GM18498 (cell line): ENCODE results near the gene MYO7B.
A peak's percentile ranks its signal among the peaks of the same experiment; 100 is the strongest.
"Not testable (repeated sequence)": the region's sequence is repeated elsewhere in the genome, so short reads cannot be mapped to it uniquely, and the experiment has no call there.

Experiments
- ATAC-seq: cut with Tn5 transposase; IDR thresholded peaks from one replicate; pipeline ENCODE4 v1.9.1; 2021; ENCODE audit warnings: mild to moderate bottlenecking, moderate library complexity; ENCODE audit not compliant: unreplicated experiment

The MYO7B gene

DNA sequence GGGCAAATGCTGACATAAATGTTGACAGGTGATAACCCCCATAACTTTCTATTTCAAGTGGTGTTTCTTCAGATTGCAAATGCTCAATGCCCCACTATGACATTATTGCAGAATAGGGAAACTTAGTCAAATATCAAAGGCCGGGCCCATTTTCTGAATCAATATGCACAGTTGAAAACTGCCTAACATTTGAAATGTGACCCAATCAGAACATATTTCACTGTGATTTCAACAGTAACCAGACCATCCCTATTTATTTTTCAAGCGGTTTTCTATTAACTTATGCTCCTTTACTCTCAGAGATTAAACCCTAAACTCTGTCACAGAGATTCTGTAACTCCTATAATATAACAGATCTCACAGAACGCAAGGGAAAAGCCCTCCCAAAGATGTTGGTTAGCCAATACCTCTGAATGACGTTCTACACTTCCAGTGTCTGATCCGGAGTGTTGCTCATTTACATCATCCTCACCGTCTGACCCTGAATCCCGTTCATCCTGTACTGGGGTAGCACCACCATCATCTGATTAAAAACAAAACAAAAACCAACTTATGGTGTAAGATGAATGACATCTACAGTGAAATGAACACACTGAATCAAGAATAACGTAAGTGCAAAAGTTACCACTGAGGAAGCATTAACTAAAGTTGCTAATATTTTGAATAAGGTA, 12.1 kb upstream of the MYO7B start:
- no peak for ATAC-seq

DNA sequence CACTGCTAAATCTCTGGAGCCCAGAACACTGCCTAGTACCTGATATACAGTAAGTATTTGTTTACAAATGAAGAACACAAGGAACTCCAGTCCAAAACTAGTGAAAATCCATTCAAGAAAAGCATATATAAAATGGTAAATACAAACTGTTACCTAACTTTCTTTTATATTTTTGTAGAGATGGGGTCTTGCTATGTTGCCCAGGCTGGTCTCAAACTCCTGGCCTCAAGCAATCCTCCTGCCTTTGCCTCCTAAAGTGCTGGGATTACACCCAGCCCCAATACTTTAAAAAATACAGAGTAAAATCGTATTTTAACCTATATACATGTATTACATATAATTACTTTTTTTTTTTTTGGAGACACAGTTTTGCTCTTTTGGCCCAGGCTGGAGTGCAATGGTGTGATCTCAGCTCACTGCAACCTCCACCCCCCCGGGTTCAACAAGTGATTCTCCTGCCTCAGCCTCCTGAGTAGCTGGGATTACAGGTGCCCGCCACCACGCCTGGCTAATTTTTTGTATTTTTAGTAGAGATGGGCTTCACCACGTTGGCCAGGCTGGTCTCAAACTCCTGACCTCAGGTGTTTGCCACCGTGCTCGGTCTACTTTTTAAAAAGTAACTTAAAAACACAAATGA, 11.2 kb upstream of the MYO7B start:
- ATAC-seq = not testable (repeated sequence)

DNA sequence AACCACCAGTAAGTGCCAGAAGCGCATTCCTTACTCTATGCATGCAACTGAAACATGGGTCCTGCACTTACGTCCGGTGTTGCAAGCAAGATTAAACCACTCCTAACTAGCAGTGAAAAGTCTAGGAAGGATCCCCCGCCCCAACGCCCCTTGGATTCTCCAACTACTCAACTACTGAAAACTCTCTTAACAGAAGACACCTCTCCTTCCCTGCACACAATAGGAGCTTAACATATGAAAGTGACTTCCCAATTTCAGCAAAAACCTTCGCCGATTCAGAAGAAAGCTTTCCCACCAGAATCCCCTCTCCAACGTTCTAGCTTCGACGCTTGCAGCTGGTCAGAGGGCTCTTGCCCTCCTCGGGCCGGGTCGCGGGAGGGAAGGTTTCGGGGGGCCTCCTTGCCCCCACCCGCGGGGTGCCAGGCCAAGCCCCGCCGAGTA, 9.8 kb upstream of the MYO7B start:
- no peak for ATAC-seq

DNA sequence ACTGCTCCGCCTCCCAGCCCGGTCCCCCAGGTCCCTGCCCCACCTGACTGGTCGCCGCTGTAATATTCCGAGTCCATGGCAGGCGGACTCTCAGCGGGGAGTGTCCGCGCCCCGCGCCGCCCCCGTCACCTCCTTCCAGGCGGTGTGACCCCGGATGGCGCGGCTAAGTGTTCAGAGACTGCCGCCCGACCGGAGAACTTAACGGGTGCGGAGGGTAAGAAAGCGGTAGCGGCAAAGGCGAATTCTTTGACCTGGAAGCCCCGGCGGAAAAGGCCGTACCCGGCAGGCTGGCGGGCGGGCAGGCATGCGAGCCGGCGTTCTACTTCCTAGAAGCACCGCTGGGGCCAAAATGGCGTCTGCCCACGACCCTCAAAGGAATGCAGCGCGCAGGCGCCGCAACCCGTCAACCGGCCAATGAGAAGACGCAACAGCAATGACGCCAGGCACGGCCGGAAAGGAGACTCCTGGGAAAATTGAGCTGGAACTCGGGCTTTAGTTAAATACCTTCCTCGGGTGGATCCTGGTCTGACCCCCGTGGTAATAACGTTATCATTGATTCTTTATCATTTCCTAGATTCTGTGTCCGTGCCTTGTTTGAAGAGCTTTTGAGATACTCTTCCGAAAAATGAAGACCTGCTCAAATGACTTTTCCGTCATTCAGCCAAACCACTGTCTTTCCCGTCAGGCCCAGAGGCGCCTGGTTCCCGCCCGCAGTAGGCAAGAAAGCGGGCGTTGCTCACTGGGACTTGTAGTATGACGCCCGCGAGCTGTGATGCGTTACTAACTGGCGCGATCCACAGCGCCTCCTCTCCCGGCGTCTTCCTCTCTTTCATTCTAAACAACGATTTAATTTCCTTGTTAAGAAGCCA, 9.1 kb upstream of the MYO7B start, which contains the start of gene IWS1:
Gene IWS1 (minus strand): TSS at position 358 of the 869 bp plus-strand sequence. CDS start 281 bp downstream, at position 77.
- ATAC-seq = peak; percentile 89

DNA sequence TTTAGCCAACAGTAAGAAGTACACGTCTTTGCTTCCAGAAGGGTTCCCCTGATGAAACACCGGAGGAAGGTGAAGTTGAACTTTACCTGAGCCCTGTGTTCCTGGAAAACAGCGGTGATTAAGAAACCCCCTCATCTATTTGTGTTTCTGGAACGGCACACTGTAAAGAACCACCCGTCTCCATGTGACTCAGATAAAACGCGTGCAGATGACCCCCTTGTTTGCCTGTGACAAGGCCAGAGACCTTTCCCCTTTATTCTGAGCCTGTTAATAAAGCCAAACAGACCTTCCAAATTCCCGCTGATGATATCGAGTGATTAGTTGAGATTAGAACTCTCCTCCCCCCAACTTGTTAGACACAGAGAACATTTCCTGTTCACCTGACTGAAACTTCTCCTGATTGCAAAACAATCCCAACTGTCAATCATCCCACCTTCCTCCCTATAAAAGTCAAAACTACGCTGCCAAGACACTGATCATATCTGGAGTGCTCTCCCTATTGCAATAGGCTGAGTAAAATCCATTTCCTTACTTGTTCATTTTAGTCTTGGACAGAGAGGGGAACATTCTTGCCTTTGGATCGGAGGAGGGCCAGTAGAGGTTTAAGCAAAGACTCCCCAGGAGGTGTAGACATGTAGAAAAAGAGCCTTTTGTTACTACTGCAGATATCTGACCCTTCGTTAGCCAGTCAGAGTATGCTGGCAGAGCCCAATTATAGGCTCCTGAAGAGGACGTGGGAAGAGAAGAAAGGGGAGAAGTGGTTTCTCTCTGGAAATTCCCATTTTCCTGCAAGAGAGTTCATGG, 8.3 kb upstream of the MYO7B start:
- peak; percentile 11 for ATAC-seq

DNA sequence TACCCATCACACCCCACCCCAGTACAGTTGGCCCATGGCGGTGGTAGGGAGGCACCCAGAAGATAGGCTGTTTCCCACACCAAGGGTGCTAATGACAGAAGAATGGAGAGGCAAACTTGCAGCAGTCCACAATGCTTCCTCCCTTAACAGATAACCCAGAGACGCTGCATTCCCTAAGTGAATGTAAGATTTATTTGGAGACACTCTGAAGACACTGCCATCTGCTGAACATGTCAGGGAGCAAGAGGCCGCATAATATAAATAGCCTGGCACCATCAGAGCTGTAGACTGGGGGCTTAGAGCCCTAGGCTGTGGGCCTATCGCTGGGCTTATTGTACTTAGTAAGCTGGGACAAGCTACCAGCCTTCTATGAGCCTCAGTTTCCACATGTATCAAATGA, 7.0 kb upstream of the MYO7B start:
- ATAC-seq = no peak

DNA sequence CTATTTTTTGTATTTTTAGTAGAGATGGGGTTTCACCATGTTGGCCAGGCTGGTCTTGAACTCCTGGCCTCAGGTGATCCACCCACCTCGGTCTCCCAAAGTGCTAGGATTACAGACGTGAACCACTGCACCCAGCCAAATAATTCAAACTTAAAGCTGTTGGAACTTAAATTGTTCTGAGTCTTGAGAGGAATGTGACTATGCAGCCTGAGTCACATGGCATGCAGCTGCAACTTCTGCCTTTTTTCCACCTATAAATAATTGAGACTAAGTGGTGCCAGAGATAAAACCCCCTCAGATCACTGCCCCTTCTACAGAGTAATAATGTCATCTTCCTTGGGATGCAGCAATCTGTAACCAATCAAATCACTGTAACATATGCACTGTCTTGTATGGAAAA, 6.1 kb upstream of the MYO7B start:
- ATAC-seq = not testable (repeated sequence)

DNA sequence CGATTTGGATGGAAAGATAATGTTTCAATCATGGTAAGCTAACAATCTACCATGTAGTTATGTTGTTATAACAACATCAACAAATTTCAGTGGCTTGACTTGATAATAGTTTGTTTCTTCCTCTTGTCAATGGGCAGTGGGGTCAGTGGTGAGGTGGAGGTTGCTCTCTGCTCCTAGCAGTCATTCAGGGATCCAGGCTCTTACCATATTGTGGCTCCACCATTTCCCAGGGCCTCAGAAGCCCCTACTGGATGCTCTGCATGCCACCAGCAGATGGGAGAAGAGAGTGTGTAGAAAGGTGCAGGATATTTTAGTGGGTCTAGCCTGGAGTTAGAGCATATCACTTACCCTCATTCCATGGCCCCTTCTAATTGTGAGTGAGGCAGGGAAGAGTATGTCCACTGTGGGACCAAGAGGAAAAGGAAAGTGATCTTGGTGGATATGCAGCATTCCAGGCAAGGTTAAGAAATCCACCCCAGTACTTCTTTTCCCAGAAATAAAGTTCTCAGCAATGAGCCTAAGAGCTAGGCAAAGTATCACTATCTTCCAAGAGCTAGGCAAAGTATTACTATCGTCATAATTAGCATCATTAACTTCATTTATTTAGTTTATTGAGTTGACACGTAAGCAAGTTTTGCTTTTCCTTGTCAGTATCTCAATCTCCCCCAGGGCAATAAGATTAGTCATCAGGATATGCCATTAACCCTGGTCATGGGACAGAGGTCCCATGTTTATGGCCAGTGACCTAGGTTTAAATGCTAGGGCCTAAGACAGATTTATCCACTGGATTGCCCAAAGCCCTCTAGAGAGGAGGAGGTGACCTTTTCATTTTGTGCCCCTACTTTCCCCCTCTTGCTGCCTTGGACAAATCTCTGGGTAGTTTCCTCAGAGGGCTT, 5.0 kb upstream of the MYO7B start:
- ATAC-seq = no peak

DNA sequence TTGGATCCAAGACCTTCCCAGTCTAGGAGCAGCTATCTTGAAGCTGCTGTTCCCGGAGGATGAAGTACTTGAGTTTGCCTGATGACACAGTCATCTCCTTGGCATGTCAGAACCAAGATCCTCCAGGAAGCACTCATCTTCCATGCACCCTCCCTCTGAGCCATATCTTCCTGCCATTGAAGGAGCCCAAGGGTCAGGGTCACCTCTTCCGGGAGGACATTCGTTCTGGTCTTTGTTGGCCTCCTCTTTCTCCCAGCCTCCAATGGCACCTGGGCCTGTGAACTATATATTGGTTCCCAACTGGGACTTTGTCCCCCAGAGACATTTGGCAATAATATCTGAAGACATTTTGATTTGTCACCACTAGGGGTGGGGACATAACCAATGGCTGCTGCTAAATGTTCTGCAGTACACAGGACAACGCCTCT, 4.2 kb upstream of the MYO7B start:
- ATAC-seq = no peak

DNA sequence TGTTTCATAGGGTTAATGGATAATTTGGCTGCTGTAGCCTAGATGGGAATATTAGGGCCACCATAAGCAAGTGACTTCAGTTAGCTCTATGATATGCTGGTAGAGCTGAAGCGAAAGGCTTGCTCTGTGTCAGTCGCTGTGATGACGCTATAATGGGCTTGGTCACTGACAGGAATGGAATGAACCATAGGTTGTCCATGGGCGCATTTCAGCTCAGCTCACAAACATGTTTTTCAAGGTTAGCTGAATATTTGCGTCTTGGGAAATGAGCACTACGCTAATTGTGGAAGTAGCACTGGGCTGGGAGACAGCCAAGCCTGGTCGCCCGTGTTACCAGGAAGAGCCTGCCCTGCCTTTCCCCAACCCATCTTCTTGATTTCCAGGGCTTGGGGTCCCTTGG, 3.2 kb upstream of the MYO7B start:
- no peak for ATAC-seq

DNA sequence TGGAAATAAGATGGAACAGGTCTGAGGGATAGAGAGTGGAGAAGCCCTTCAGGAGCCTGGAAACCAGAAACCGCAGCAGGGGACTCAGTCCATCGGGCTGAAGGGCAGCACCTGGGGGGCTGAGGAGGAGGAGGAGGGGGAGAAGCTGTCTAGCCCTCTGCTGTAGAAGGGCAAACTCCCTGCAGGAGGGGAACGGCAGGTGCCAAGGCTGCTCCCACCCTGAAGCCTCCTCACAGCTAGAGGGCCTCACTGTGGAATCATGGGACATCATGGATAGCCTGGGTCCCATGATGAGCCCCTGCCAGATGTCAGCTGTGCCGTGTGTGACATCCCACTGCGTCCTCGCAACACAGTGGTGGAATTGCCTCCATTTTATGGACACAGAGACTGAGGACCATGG, 435 bp downstream of the MYO7B start:
- no peak for ATAC-seq

DNA sequence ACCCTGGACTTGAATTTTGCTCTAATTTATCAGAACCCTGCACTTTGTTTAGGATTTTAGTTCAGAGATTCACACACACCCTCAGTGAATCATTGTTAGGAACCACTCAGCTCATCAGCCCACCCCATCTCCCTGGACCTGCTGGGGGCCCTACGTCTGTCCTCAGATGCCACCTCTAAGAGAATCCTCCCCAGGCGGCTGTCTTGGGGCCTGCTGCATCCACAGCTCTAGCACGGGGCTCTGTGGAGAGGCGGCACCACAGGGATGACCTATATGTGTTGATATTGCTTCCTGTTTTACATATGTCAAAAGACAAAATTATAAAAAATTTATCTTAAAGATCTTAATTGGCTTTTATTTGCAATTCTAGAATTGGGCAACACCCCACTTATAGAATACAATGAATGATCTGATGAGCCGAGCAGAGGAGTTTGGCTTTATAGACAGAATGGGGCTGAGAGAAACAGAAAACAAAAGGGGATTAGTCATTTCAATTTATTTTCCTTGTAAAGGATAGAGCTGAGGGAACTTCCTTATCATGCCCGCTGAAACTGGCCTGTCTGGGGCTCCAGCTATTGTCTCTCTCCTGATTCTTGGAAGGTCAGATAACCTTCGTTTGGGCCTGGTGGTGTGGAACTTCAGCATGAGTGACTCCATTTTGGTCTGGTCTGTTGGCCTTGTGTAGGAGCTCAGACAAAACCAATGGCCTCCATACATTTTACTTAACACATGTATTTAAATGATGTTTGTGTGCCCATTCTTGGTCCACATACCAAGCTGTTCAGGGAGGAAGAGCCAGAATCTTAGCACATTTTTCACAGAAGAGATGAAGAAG, 1.4 kb downstream of the MYO7B start:
- no peak for ATAC-seq

DNA sequence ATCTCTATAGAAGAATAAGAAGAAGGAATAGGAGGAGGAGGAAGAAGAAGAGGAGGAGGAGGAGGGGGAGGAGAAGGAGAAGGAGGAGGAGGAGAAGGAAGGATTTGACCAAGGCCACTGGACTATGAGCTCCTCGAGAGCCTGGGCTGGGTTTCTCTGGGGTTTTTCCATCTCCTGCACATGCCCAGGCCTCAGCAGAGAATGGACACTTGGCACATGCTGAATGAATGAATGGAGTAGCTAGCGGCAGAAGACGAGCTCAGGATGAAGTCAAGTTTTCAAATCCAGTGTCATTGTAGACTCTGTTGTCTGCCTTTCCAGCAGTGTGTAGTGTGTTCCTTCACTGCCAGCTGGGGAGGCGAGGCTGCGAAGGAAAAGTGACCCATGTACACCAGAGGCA, 2.2 kb downstream of the MYO7B start:
- no peak for ATAC-seq

DNA sequence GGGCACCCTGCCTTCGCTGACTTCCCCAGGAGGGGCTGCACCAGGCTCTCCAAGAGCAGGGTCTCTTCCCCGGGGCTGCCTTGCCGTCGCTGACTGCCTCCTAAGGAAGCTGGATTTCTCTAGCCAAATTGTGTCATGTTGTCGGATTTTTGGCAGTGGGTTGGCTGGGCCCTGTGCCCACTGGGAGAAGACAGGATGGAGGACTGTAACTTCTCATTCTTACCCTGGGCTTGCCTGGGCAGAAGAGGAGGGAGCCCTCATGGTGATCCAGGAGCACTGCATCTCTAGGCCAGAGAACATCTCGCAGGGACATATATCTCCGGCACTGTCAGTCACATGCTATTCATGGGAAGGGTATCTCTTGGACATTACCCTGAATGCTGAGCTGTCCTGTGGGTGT, 6.3 kb downstream of the MYO7B start:
- ATAC-seq = no peak

DNA sequence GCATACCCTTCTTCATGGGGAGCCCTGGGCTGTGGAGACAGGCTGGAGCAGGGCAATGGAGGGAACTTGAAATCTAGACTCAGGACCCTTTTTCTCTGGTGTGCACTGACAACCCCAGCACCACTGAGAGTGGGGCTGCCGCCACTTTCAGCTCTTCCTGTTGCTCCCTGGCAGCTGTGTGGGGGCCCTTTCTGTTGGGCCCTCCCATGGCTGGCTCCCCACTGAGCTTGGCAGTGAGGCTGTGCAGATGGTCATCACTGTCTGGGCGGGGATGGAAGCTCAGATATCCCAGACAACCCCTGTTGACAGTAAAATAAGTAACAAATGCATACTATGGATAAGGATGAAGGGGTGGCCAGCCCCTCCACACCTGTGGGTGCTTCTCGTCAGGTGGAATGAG, 6.7 kb downstream of the MYO7B start:
- ATAC-seq = no peak

DNA sequence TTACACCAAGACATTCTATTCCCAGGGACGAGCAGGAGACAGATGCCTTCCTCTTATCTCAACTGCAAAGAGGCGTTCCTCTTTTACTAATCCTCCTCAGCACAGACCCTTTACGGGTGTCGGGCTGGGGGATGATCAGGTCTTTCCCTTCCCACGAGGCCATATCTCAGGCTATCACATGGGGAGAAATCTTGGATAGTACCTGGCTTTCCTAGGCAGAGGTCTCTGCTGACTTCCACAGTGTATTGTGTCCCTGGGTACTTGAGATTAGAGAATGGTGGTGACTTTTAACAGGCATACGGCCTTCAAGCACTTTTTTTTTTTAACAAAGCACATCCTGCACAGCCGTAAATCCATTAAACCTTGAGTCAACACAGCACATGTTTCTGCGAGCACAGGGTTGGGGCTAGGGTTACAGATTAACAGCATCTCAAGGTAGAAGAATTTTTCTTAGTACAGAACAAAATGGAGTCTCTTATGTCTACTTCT, 7.6 kb downstream of the MYO7B start:
- ATAC-seq = not testable (repeated sequence)

DNA sequence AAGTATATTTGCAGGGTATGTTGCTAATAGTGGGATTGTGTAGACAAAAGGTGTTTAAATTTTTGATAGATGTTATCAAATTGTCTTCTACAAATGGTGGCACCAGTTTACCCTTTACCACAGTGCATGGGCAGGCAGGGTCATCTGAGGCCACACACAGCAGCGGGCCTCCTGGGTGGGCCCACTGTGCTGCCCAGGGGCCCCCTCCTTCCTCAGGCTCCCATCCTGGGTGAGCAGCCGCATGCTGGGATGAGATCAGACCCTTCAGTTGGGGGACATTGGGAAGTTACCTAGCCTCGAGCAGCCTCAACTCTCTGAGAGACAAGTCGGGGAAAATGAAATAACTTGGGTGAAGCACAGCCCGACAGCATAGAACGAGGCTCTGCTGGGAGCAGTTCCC, 9.7 kb downstream of the MYO7B start:
- ATAC-seq = no peak

DNA sequence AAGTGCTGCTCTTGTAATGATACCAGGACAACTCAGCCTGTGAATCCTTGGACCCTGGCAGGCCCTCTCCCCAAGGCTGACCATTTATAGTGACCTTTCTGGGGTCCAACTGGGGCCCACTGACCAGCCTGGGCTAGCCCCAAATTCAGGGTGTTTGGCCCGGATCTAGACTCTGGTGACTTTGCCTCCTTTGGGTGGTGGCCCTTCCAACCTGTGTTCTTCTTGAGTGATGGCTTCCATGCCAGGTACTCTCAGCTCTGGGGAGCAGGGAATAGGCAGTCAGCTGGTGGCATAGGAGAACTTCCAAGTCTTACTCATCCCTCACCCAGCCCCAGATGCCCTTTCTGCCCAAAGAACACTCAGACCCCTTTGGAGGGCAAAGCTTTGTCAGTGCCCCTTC, 10.3 kb downstream of the MYO7B start:
- no peak for ATAC-seq

DNA sequence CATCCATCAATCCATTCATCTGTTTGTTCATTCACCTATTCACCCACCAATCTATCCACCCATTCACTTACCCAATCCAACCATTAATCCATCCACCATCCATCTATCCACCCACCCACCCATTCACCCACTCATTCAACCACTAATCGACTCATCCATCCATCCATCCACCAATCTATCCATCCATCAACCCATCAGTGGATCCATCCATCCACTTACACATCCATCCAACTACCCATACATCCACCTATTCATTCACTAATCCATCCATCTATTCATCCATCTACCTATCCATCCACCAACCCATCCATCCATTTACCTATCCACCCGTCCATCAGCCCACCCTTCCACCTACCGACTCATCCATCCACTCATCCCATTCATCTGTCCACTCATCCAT, 11.3 kb downstream of the MYO7B start:
- ATAC-seq = no peak
